Effector memory CD8-positive, alpha-beta T cell (primary cell): ENCODE results near the gene DOK3.

Experiments used
- ATAC-seq: fragments of 150-1000 bp; cut with Tn5 transposase; replicated peaks from 2 replicates; pipeline ENCODE4 v1.10.0; 2021; ENCODE audit warnings: mild to moderate bottlenecking, moderate library complexity
- DNase-seq, 3 experiments: peaks; one replicate each; pipeline ENCODE4 v3.0.0; 2021
- H3K27ac Mint-ChIP-seq, 2 donors: one replicate each; pipeline ENCODE4 v1.8.0; 2022; ENCODE audit warnings: mild to moderate bottlenecking in 2 of 2, mixed read lengths in 2 of 2, moderate library complexity in 2 of 2
- H3K27me3 Mint-ChIP-seq, 2 donors: one replicate each; pipeline ENCODE4 v1.8.0; 2022; ENCODE audit warnings: mixed read lengths in 2 of 2
- H3K36me3 Mint-ChIP-seq: one replicate; pipeline ENCODE4 v1.8.0; 2022; ENCODE audit warnings: mild to moderate bottlenecking, moderate library complexity, mixed read lengths; ENCODE audit not compliant: insufficient read depth
- H3K4me1 Mint-ChIP-seq, 2 donors: one replicate each; pipeline ENCODE4 v1.8.0; 2022; ENCODE audit warnings: low read depth in 2 of 2, mixed read lengths in 2 of 2
- H3K4me3 Mint-ChIP-seq, 2 donors: one replicate each; pipeline ENCODE4 v1.8.0; 2022; ENCODE audit warnings: mild to moderate bottlenecking in 2 of 2, mixed read lengths in 2 of 2, moderate library complexity in 2 of 2
- H3K9me3 Mint-ChIP-seq, 2 donors: one replicate each; pipeline ENCODE4 v1.8.0; 2022; ENCODE audit warnings: mixed read lengths in 2 of 2

DOK3 gene

DNA sequence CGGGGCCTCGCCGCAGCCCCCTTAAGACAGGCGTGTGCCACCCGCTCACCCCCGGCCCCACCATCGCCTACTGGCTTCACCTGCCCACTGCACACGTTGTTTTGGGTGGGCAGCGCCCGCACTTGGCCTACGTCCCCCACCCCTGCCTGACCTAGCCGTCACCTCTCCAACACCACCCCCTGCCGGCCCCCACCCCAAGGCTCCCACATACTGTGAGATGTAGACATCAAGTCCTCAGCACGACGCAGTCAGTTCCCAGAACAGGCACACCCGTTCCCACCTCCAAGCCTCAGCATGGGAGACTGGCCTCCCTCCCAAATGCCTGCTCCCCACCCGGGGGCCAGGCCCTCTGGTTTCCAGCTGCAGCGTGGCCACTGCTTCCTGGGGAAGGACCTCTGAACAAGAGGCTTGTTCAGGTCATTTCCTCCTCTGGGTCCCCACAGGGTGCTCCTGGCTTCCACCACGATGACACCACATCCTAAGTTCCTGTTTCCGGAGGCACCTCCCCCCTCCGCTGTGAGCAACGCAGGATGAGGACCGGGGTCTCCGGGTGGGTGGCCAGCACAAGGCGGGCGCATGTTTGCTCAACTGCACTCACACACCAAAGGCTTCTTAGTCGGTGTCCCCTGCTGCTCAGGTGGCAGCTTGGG is 47.5 kb downstream of the DOK3 start:
- Mint-ChIP-seq H3K36me3 (peaks cover 23% of the 10 kb centered on the region), H3K4me3 (no peak overlapping the region), H3K27me3 (no peaks in the 10 kb centered on the region), H3K27ac (peak overlapping the region in 1 of 2 donors; percentile 61), H3K9me3 (no peaks in the 10 kb centered on the region), H3K4me1 (peaks cover 4 to 7% of the 10 kb centered on the region in 2 donors)
- no peak for DNase-seq
- no peak for ATAC-seq

GRCh38 chr5:177459819-177460628 is 49.6 kb downstream of the DOK3 start:
- Mint-ChIP-seq H3K4me3 (no peak overlapping the region), H3K9me3 (no peaks in the 10 kb centered on the region), H3K36me3 (peaks cover 27% of the 10 kb centered on the region), H3K27me3 (no peaks in the 10 kb centered on the region), H3K27ac (peak overlapping the region; percentile 38 to 61), H3K4me1 (peaks cover 10 to 12% of the 10 kb centered on the region in 2 donors)
- no peak for ATAC-seq
- DNase-seq = no peak

GRCh38 chr5:177459357-177459756 is 50.3 kb downstream of the DOK3 start:
- H3K4me1 Mint-ChIP-seq = peaks cover 10 to 12% of the 10 kb centered on the region in 2 donors
- no peak for ATAC-seq
- no peaks in the 10 kb centered on the region for H3K9me3 Mint-ChIP-seq

DNA sequence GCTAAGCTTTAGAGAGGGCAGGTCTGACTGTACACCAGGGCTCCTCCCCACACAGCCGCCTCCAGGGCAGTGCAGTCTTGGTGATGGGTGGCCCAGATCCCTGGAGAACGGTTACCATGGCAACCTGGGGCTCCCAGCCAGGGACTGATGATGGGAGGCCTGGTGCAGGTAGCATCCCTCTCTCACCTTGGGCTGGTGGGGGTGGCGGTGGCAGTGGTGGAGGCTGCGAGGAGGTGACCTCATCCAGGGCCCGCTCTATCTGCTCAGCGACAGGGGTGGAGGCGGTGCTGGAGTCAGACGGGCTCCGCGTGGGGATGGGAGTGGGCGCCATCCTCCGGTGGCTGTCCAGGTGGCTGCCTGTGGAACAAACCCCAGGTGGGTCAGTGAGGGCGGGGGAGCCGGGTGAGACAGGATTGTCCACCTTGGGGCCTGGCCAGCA is 50.7 kb downstream of the DOK3 start:
- no peak for ATAC-seq
- peaks cover 11 to 13% of the 10 kb centered on the region in 2 donors for H3K4me1 Mint-ChIP-seq
- no peaks in the 10 kb centered on the region for H3K27me3 Mint-ChIP-seq
- no peaks in the 10 kb centered on the region for H3K9me3 Mint-ChIP-seq
- no peak overlapping the region for H3K4me3 Mint-ChIP-seq
- DNase-seq = no peak
- no peak overlapping the region for H3K27ac Mint-ChIP-seq
- peaks cover 38% of the 10 kb centered on the region for H3K36me3 Mint-ChIP-seq

More at GRCh38 chr5:177459357-177459756, 50.3 kb downstream of the DOK3 start:
- no peak overlapping the region for H3K4me3 Mint-ChIP-seq
- H3K27me3 Mint-ChIP-seq = no peaks in the 10 kb centered on the region
- H3K27ac Mint-ChIP-seq = peak overlapping the region in 1 of 2 donors; percentile 38
- H3K36me3 Mint-ChIP-seq = peaks cover 34% of the 10 kb centered on the region
- no peak for DNase-seq

- peaks cover 46% of the 10 kb centered on the region for H3K36me3 Mint-ChIP-seq
- H3K27me3 Mint-ChIP-seq = no peaks in the 10 kb centered on the region
- DNase-seq (no peak), ATAC-seq (no peak)
- no peak overlapping the region for H3K4me3 Mint-ChIP-seq
- peaks cover 15 to 16% of the 10 kb centered on the region in 2 donors for H3K4me1 Mint-ChIP-seq
- H3K9me3 Mint-ChIP-seq = no peaks in the 10 kb centered on the region
- H3K27ac Mint-ChIP-seq = no peak overlapping the region
These were observed 51.6 kb downstream of the DOK3 start for GRCh38 chr5:177457852-177458681.

- H3K27ac Mint-ChIP-seq = peak overlapping the region; percentile 86 to 92
- ATAC-seq (peak; percentile 7), DNase-seq (peak; percentile 35 to 50 (median 49))
- H3K4me1 Mint-ChIP-seq = peaks cover 14% of the 10 kb centered on the region in 2 donors
- no peak overlapping the region for H3K4me3 Mint-ChIP-seq
- H3K9me3 Mint-ChIP-seq = no peaks in the 10 kb centered on the region
- H3K36me3 Mint-ChIP-seq = peaks cover 55% of the 10 kb centered on the region
- H3K27me3 Mint-ChIP-seq = no peaks in the 10 kb centered on the region
These were observed 52.4 kb downstream of the DOK3 start for GRCh38 chr5:177456976-177457851.

GRCh38 chr5:177456591-177456964 is 53.0 kb downstream of the DOK3 start:
- H3K4me1 Mint-ChIP-seq = peaks cover 16 to 17% of the 10 kb centered on the region in 2 donors
- H3K27me3 Mint-ChIP-seq = no peaks in the 10 kb centered on the region
- ATAC-seq = no peak
- H3K9me3 Mint-ChIP-seq = no peaks in the 10 kb centered on the region
- peak overlapping the region; percentile 83 for H3K4me3 Mint-ChIP-seq
- DNase-seq = no peak
- H3K27ac Mint-ChIP-seq = peak overlapping the region; percentile 86 to 92
- peaks cover 61% of the 10 kb centered on the region for H3K36me3 Mint-ChIP-seq

GRCh38 chr5:177455661-177456590 is 53.7 kb downstream of the DOK3 start:
- DNase-seq (peak; percentile 88 to 90 (median 89)), ATAC-seq (peak; percentile 39)
- peaks cover 16 to 17% of the 10 kb centered on the region in 2 donors for H3K4me1 Mint-ChIP-seq
- H3K27ac Mint-ChIP-seq = peak overlapping the region; percentile 86 to 92
- H3K27me3 Mint-ChIP-seq = no peaks in the 10 kb centered on the region
- peaks cover 61% of the 10 kb centered on the region for H3K36me3 Mint-ChIP-seq
- H3K4me3 Mint-ChIP-seq = peak overlapping the region; percentile 83
- H3K9me3 Mint-ChIP-seq = no peaks in the 10 kb centered on the region

GRCh38 chr5:177455036-177455660 is 54.5 kb downstream of the DOK3 start:
- Mint-ChIP-seq H3K36me3 (peaks cover 69% of the 10 kb centered on the region), H3K27me3 (no peaks in the 10 kb centered on the region), H3K27ac (peak overlapping the region; percentile 86 to 92), H3K4me3 (peak overlapping the region; percentile 83), H3K4me1 (peaks cover 19 to 21% of the 10 kb centered on the region in 2 donors), H3K9me3 (no peaks in the 10 kb centered on the region)
- ATAC-seq (peak; percentile 62), DNase-seq (peak; percentile 95)

DNA sequence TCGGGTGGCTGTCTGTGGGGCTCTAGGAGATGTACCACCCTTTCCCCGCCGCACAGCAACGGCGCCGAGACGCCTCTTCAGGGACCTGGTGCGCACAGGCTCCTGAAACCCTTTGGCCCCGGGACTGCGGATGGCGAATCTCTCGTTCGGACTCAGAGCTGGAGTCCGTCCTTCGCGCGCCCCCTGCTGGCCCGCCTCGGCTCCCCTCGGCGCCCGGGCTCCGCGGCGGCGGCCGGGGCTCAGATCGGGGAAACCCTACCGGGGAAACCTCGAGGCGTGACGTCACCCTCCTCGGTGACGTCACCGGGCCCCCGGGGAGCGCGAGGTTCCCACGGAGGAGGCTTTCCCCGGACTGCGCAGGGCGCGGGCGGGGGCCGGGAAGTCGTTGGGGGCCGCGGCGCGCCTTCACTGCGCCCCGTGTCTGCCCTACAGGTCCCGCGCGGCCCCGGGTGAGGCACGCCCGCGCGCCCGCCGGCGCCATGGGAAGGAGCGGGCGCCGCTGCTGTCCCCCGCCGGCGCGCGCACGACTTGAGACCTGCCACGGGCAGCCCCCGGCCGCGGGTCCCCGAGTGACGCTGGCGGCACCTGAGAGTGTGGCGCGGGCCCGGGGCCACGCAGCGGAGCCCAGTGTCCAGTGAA is 55.1 kb downstream of the DOK3 start:
- Mint-ChIP-seq H3K36me3 (peaks cover 73% of the 10 kb centered on the region), H3K4me3 (peak overlapping the region; percentile 83), H3K27me3 (no peaks in the 10 kb centered on the region), H3K4me1 (peaks cover 19 to 21% of the 10 kb centered on the region in 2 donors), H3K9me3 (no peaks in the 10 kb centered on the region), H3K27ac (peak overlapping the region; percentile 86 to 92)
- DNase-seq (peak; percentile 94 to 97 (median 95)), ATAC-seq (peak; percentile 59)

- H3K9me3 Mint-ChIP-seq = no peaks in the 10 kb centered on the region
- no peaks in the 10 kb centered on the region for H3K27me3 Mint-ChIP-seq
- peak overlapping the region; percentile 86 to 92 for H3K27ac Mint-ChIP-seq
- peaks cover 19 to 21% of the 10 kb centered on the region in 2 donors for H3K4me1 Mint-ChIP-seq
- H3K4me3 Mint-ChIP-seq = peak overlapping the region; percentile 65 to 83
- H3K36me3 Mint-ChIP-seq = peaks cover 76% of the 10 kb centered on the region
- DNase-seq = no peak
- no peak for ATAC-seq
These were observed 55.7 kb downstream of the DOK3 start for GRCh38 chr5:177453852-177454396.
